Measurements from ENCODE around the gene MYLIP. TPM values are rescaled to one million over a fixed set of nuclear protein-coding genes. Genes with fewer than 3 reads are reported as not detected.

Gene MYLIP
- total and polyA plus RNA-seq, 2 experiments from 2014 or later: 26.7 to 33.8 TPM

DNA sequence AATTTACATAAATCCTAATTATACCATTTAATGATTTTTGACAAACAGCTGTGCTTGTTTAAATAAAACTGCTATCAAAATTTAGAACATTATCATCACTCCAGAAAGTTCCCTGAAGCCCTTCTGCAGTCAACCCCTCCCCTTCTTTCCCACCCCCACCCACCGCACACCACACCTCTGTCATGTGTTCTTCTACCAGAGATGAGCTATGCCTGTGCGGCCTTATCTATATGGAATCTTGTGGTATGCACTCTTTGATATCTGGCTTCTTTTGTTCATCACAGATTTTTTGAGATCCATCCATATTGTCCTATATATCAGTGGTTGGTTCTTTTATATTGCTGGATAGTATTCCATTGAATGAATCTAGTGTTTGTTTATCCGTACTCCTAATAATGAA lies 7.2 kb downstream of the MYLIP start:
- Histone ChIP-seq H3K4me1 (ENCODE audit: insufficient read depth) (peaks cover 54% of the 10 kb centered on the region), H4K20me1 (replicated peaks; ENCODE audit: insufficient read depth) (peaks cover 46% of the 10 kb centered on the region), H3F3A (replicated peaks; ENCODE audit: low read depth) (no peaks in the 10 kb centered on the region), H3K4me2 (no peak overlapping the region), H3K4me3 (no peak overlapping the region), H3K27me3 (ENCODE audit: insufficient read depth) (no peaks in the 10 kb centered on the region), H3K79me2 (replicated peaks; ENCODE audit: insufficient read depth) (peaks cover 100% of the 10 kb centered on the region), H3K9me2 (ENCODE audit: insufficient read depth) (no peaks in the 10 kb centered on the region), H3K27ac (ENCODE audit: low read depth) (no peak overlapping the region), H3K36me3 (ENCODE audit: insufficient read depth) (peaks cover 9% of the 10 kb centered on the region; the same call in 1 of the 2 replicates), H2AFZ (no peak overlapping the region)
- H3K36me3 Mint-ChIP-seq (ENCODE audit: low read depth): peaks cover 50% of the 10 kb centered on the region
- TF ChIP-seq, protein P1, sequence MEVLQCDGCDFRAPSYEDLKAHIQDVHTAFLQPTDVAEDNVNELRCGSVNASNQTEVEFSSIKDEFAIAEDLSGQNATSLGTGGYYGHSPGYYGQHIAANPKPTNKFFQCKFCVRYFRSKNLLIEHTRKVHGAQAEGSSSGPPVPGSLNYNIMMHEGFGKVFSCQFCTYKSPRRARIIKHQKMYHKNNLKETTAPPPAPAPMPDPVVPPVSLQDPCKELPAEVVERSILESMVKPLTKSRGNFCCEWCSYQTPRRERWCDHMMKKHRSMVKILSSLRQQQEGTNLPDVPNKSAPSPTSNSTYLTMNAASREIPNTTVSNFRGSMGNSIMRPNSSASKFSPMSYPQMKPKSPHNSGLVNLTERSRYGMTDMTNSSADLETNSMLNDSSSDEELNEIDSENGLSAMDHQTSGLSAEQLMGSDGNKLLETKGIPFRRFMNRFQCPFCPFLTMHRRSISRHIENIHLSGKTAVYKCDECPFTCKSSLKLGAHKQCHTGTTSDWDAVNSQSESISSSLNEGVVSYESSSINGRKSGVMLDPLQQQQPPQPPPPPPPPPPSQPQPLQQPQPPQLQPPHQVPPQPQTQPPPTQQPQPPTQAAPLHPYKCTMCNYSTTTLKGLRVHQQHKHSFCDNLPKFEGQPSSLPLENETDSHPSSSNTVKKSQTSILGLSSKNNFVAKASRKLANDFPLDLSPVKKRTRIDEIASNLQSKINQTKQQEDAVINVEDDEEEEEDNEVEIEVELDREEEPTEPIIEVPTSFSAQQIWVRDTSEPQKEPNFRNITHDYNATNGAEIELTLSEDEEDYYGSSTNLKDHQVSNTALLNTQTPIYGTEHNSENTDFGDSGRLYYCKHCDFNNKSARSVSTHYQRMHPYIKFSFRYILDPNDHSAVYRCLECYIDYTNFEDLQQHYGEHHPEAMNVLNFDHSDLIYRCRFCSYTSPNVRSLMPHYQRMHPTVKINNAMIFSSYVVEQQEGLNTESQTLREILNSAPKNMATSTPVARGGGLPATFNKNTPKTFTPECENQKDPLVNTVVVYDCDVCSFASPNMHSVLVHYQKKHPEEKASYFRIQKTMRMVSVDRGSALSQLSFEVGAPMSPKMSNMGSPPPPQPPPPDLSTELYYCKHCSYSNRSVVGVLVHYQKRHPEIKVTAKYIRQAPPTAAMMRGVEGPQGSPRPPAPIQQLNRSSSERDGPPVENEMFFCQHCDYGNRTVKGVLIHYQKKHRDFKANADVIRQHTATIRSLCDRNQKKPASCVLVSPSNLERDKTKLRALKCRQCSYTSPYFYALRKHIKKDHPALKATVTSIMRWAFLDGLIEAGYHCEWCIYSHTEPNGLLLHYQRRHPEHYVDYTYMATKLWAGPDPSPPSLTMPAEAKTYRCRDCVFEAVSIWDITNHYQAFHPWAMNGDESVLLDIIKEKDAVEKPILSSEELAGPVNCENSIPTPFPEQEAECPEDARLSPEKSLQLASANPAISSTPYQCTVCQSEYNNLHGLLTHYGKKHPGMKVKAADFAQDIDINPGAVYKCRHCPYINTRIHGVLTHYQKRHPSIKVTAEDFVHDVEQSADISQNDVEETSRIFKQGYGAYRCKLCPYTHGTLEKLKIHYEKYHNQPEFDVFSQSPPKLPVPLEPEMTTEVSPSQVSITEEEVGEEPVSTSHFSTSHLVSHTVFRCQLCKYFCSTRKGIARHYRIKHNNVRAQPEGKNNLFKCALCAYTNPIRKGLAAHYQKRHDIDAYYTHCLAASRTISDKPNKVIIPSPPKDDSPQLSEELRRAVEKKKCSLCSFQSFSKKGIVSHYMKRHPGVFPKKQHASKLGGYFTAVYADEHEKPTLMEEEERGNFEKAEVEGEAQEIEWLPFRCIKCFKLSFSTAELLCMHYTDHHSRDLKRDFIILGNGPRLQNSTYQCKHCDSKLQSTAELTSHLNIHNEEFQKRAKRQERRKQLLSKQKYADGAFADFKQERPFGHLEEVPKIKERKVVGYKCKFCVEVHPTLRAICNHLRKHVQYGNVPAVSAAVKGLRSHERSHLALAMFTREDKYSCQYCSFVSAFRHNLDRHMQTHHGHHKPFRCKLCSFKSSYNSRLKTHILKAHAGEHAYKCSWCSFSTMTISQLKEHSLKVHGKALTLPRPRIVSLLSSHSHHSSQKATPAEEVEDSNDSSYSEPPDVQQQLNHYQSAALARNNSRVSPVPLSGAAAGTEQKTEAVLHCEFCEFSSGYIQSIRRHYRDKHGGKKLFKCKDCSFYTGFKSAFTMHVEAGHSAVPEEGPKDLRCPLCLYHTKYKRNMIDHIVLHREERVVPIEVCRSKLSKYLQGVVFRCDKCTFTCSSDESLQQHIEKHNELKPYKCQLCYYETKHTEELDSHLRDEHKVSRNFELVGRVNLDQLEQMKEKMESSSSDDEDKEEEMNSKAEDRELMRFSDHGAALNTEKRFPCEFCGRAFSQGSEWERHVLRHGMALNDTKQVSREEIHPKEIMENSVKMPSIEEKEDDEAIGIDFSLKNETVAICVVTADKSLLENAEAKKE (CRISPR knock-in tag; IDR thresholded peaks at IDR 0.05): no peak
- no peak for TF ChIP-seq EZH2phosphoT487 (IDR thresholded peaks at IDR 0.05; ENCODE audit: unreplicated experiment)
- no peak for TF ChIP-seq ZNF114 (CRISPR knock-in tag; IDR thresholded peaks at IDR 0.05)
- no peak for TF ChIP-seq POLR2AphosphoS5 (IDR thresholded peaks at IDR 0.05; ENCODE audit: low read depth)
- DNase-seq (ENCODE audit: low spot score) (no peak), ATAC-seq (no peak)
- H3K4me1 Mint-ChIP-seq: peaks cover 80% of the 10 kb centered on the region
- H3K27ac Mint-ChIP-seq: no peak overlapping the region
- H3K9me3 Mint-ChIP-seq: no peaks in the 10 kb centered on the region
- H3K4me3 Mint-ChIP-seq: no peak overlapping the region
- H3K27me3 Mint-ChIP-seq (ENCODE audit: insufficient read depth, low read depth, poor library complexity): peaks cover 5% of the 10 kb centered on the region

DNA sequence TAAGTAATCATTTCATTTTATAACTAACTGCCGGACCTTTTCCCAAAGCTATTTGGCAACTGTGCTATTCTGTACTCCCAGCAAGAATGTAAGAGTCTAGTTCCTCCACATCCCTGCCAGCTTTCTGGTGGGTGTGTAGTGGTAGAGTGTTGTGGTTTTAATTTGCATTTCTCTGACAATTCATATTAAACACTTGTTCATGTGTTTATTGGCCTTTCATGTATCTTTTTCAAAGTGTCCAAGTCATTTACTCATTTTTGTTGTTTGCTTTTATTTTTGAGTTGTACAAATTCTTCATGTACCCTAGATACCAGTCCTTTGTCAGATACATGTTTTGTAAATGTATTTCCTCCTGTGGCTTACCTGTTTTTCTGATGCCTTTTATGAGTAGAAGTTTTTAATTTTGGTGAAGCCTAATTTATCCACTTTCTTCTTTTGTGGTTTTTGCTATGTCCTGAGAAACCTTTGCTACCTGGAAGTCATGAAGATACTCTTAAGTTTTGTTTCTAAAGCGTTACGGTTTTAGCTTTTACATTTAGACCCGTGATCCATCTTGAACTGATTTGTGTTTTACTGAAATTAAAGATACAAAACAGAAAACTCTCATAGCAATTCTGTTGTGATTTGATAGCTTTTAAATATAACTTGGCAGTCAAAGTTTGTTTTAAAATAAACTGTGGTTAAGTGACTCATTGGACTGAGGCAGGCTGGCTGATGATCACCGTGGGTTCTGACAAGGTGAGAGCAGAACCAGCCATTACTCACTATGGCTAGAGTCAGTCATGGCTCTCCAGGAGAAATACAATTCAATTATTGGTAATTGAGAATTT lies 8.0 kb downstream of the MYLIP start:
- Mint-ChIP-seq H3K36me3 (ENCODE audit: low read depth) (peaks cover 50% of the 10 kb centered on the region), H3K27me3 (ENCODE audit: insufficient read depth, low read depth, poor library complexity) (peaks cover 5% of the 10 kb centered on the region), H3K4me3 (no peak overlapping the region), H3K4me1 (peaks cover 77% of the 10 kb centered on the region), H3K27ac (peak overlapping the region; percentile 30; the same call in 1 of the 2 replicates), H3K9me3 (no peaks in the 10 kb centered on the region)
- Histone ChIP-seq H3K79me2 (replicated peaks; ENCODE audit: insufficient read depth) (peaks cover 100% of the 10 kb centered on the region), H3K27me3 (ENCODE audit: insufficient read depth) (no peaks in the 10 kb centered on the region), H3K4me2 (no peak overlapping the region), H3K36me3 (ENCODE audit: insufficient read depth) (peaks cover 16% of the 10 kb centered on the region; the same call in 1 of the 2 replicates), H2AFZ (no peak overlapping the region), H3K9me2 (ENCODE audit: insufficient read depth) (no peaks in the 10 kb centered on the region), H4K20me1 (replicated peaks; ENCODE audit: insufficient read depth) (peaks cover 48% of the 10 kb centered on the region), H3F3A (replicated peaks; ENCODE audit: low read depth) (no peaks in the 10 kb centered on the region), H3K4me3 (no peak overlapping the region), H3K27ac (ENCODE audit: low read depth) (no peak overlapping the region), H3K4me1 (ENCODE audit: insufficient read depth) (peaks cover 47% of the 10 kb centered on the region)
- DNase-seq (ENCODE audit: low spot score) (no peak), ATAC-seq (no peak)
- TF ChIP-seq CREB1 (CRISPR knock-in tag; IDR thresholded peaks at IDR 0.05; ENCODE audit: low read depth) (no peak), ZNF114 (CRISPR knock-in tag; IDR thresholded peaks at IDR 0.05) (no peak), NANOG (IDR thresholded peaks at IDR 0.05; ENCODE audit: borderline replicate concordance) (no peak), EZH2phosphoT487 (IDR thresholded peaks at IDR 0.05; ENCODE audit: unreplicated experiment) (no peak), ZNF331 (CRISPR knock-in tag; IDR thresholded peaks at IDR 0.05; ENCODE audit: low read depth) (no peak)
- TF ChIP-seq, protein P2, sequence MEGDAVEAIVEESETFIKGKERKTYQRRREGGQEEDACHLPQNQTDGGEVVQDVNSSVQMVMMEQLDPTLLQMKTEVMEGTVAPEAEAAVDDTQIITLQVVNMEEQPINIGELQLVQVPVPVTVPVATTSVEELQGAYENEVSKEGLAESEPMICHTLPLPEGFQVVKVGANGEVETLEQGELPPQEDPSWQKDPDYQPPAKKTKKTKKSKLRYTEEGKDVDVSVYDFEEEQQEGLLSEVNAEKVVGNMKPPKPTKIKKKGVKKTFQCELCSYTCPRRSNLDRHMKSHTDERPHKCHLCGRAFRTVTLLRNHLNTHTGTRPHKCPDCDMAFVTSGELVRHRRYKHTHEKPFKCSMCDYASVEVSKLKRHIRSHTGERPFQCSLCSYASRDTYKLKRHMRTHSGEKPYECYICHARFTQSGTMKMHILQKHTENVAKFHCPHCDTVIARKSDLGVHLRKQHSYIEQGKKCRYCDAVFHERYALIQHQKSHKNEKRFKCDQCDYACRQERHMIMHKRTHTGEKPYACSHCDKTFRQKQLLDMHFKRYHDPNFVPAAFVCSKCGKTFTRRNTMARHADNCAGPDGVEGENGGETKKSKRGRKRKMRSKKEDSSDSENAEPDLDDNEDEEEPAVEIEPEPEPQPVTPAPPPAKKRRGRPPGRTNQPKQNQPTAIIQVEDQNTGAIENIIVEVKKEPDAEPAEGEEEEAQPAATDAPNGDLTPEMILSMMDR (conservative IDR thresholded peaks at IDR 0.05; ENCODE audit: low read depth in 2 of 2): no peak
